IMR-90 (cell line): Measurements from ENCODE around the gene GNAT1. TPM values are rescaled to one million over a fixed set of nuclear protein-coding genes. Genes with fewer than 3 reads are reported as not detected.
"Not testable (repeated sequence)": the region's sequence is repeated elsewhere in the genome, so short reads cannot be mapped to it uniquely, and the experiment has no call there.

Source experiments
- ATAC-seq: fragments of 200-7000 bp; cut with Tn5 transposase; 2 replicates; pipeline ENCODE4 v1.9.1; 2020; ENCODE audit warnings: low read depth, mild to moderate bottlenecking, moderate library complexity
- BruUV-seq: library from RNA; stranded (reverse); fragments of 400-500 nt; replicated peaks from 2 replicates; lab custom pipeline; 2021; lab: Mats Ljungman, UMichigan
- CTCF ChIA-PET: fragments of 300-600 bp; formaldehyde crosslinking; extraction: SDS; loops from one replicate; lab custom pipeline; 2021; ENCODE audit warnings: antibody characterized with exemption; lab: Yijun Ruan, JAX
- POLR2A ChIA-PET: fragments of 300-600 bp; sonication (Branson Sonifier 250); formaldehyde crosslinking; loops from one replicate; lab custom pipeline; 2022; ENCODE audit warnings: antibody characterized with exemption; ENCODE audit not compliant: unreplicated experiment; lab: Charles Lee
- DNase-seq: peaks from one replicate; pipeline ENCODE4 v3.0.0; 2013
- H2AFZ ChIP-seq: replicated peaks from 2 replicates; pipeline ENCODE3; 2013; ENCODE audit warnings: low read length, mild to moderate bottlenecking; ENCODE audit not compliant: poor library complexity
- H2AK5ac ChIP-seq: 2 replicates; pipeline ENCODE4 v1.6.1; 2013; ENCODE audit warnings: low read depth, low read length, inconsistent platforms
- H2AK9ac ChIP-seq: replicated peaks from 2 replicates; pipeline ENCODE3; 2013; ENCODE audit warnings: mild to moderate bottlenecking, low read depth, low read length, moderate library complexity; ENCODE audit not compliant: poor library complexity
- H2BK120ac ChIP-seq: 2 replicates; pipeline ENCODE4 v1.6.1; 2013; ENCODE audit warnings: low read depth, low read length, inconsistent platforms
- H2BK15ac ChIP-seq: 3 replicates; pipeline ENCODE4 v1.6.1; 2013; ENCODE audit warnings: low read depth, low read length, inconsistent platforms
- H2BK20ac ChIP-seq: 2 replicates; pipeline ENCODE4 v1.6.1; 2013; ENCODE audit warnings: low read depth, mild to moderate bottlenecking, inconsistent platforms, low read length, moderate library complexity
- H2BK5ac ChIP-seq: 2 replicates; pipeline ENCODE4 v1.6.1; 2013; ENCODE audit warnings: mild to moderate bottlenecking, low read depth, low read length, inconsistent platforms; ENCODE audit not compliant: poor library complexity, severe bottlenecking
- H3K14ac ChIP-seq: replicated peaks from 2 replicates; pipeline ENCODE4 v1.6.1; 2013; ENCODE audit warnings: low read depth, low read length, inconsistent platforms
- H3K18ac ChIP-seq: 2 replicates; pipeline ENCODE4 v1.6.1; 2013; ENCODE audit warnings: low read depth, low read length, control low read depth
- H3K23ac ChIP-seq: 2 replicates; pipeline ENCODE4 v1.6.1; 2013; ENCODE audit warnings: low read depth, low read length, inconsistent platforms
- H3K27ac ChIP-seq: 2 replicates; pipeline ENCODE4 v1.5.1; 2013; ENCODE audit warnings: mild to moderate bottlenecking, control low read depth, low read length; ENCODE audit not compliant: insufficient read depth
- H3K27me3 ChIP-seq: 2 replicates; pipeline ENCODE4 v1.6.1; 2013; ENCODE audit warnings: low read length; ENCODE audit not compliant: control insufficient read depth, insufficient read depth
- H3K36me3 ChIP-seq: 2 replicates; pipeline ENCODE4 v1.6.1; 2013; ENCODE audit warnings: low read length, mixed read lengths; ENCODE audit not compliant: control insufficient read depth, insufficient read depth
- H3K4ac ChIP-seq: 2 replicates; pipeline ENCODE4 v1.6.1; 2013; ENCODE audit warnings: low read depth, low read length, inconsistent platforms
- H3K4me1 ChIP-seq: 2 replicates; pipeline ENCODE4 v1.6.1; 2013; ENCODE audit warnings: low read length, mixed read lengths; ENCODE audit not compliant: control insufficient read depth, insufficient read depth
- H3K4me2 ChIP-seq: 2 replicates; pipeline ENCODE4 v1.6.1; 2013; ENCODE audit warnings: low read depth, mild to moderate bottlenecking, control low read depth, low read length, moderate library complexity
- H3K4me3 ChIP-seq: 2 replicates; pipeline ENCODE4 v1.5.1; 2013; ENCODE audit warnings: low read depth, mild to moderate bottlenecking, control low read depth, low read length, moderate library complexity; ENCODE audit not compliant: insufficient read depth
- H3K56ac ChIP-seq: 2 replicates; pipeline ENCODE4 v1.6.1; 2013; ENCODE audit warnings: low read length, inconsistent platforms; ENCODE audit not compliant: insufficient read depth; ENCODE audit errors: extremely low read depth
- H3K79me1 ChIP-seq, 2 experiments: 2 replicates each; pipeline ENCODE4 v1.6.1; 2013; ENCODE audit warnings: low read length in 2 of 2, inconsistent platforms in 1 of 2, low read depth in 1 of 2
- H3K9ac ChIP-seq: 2 replicates; pipeline ENCODE4 v1.6.1; 2013; ENCODE audit warnings: low read depth, low read length, control low read depth
- H3K9me1 ChIP-seq: 2 replicates; pipeline ENCODE4 v1.6.1; 2013; ENCODE audit warnings: low read length, inconsistent platforms; ENCODE audit not compliant: insufficient read depth
- H3K9me3 ChIP-seq: 2 replicates; pipeline ENCODE4 v1.6.1; 2013; ENCODE audit warnings: low read length; ENCODE audit not compliant: control insufficient read depth, insufficient read depth
- H4K20me1 ChIP-seq: 2 replicates; pipeline ENCODE4 v1.6.1; 2013; ENCODE audit warnings: low read length, inconsistent platforms; ENCODE audit not compliant: insufficient read depth
- H4K5ac ChIP-seq: 2 replicates; pipeline ENCODE4 v1.6.1; 2013; ENCODE audit warnings: mild to moderate bottlenecking, low read depth, low read length, control low read depth
- H4K8ac ChIP-seq, 2 experiments: 2 replicates each; pipeline ENCODE4 v1.6.1; 2013; ENCODE audit warnings: low read depth in 2 of 2, low read length in 2 of 2, control low read depth in 1 of 2, inconsistent platforms in 1 of 2
- H4K91ac ChIP-seq: 2 replicates; pipeline ENCODE4 v1.6.1; 2013; ENCODE audit warnings: low read depth, low read length, inconsistent platforms; ENCODE audit not compliant: insufficient read depth
- CEBPB ChIP-seq: IDR thresholded peaks from 2 replicates; pipeline ENCODE4 v1.6.1; 2012; ENCODE audit warnings: low read depth, low read length, improper control_type of control experiment
- MAFK ChIP-seq: IDR thresholded peaks from 2 replicates; pipeline ENCODE4 v1.6.1; 2012; ENCODE audit warnings: low read depth, low read length, improper control_type of control experiment
- MAZ ChIP-seq: IDR thresholded peaks from 2 replicates; pipeline ENCODE4 v1.6.1; 2012; ENCODE audit warnings: low read depth, mild to moderate bottlenecking, low read length, improper control_type of control experiment, moderate library complexity, borderline replicate concordance
- RCOR1 ChIP-seq: IDR thresholded peaks from 2 replicates; pipeline ENCODE4 v1.6.1; 2012; ENCODE audit warnings: mild to moderate bottlenecking, low read length, improper control_type of control experiment; ENCODE audit not compliant: insufficient replicate concordance
- SMC3 ChIP-seq: fragments of 150-350 bp; IDR thresholded peaks from 2 replicates; pipeline ENCODE4 v1.6.1; 2016; ENCODE audit warnings: low read depth, mild to moderate bottlenecking, antibody characterized with exemption, low read length, moderate library complexity
- USF2 ChIP-seq: fragments of 150-350 bp; IDR thresholded peaks from 2 replicates; pipeline ENCODE4 v1.6.1; 2017; ENCODE audit warnings: mild to moderate bottlenecking, antibody characterized with exemption, low read length, low read depth
- WGBS, 2 experiments: methylation state at CpG; one replicate each; pipeline versions ENCODE4 v1.1.5 to v1.1.7; 2013; ENCODE audit warnings: missing lambda C conversion rate in 2 of 2; ENCODE audit not compliant: insufficient read length in 1 of 2; ENCODE audit errors: extremely low coverage in 2 of 2; 5-methylcytosine and 5-hydroxymethylcytosine counted together
- dilution Hi-C: fragments of 300-500 bp; cut with HindIII; formaldehyde crosslinking; loops from one replicate; pipeline ENCODE4 v1.14.3; 2018; ENCODE audit warnings: low sequenced_read_pairs; ENCODE audit not compliant: unreplicated experiment
- in situ Hi-C: fragments of 300-500 bp; cut with MboI; formaldehyde crosslinking; loops from 3 replicates; pipeline ENCODE4 v1.14.3; 2019; ENCODE audit warnings: low sequenced_read_pairs, inconsistent platforms, mixed read lengths
- intact Hi-C: fragments of 100-400 bp; cut with micrococcal nuclease; formaldehyde crosslinking; loops from 2 replicates; pipeline ENCODE4 v1.10.0; 2022
- polyA plus RNA-seq, 3 experiments: library from polyadenylated mRNA; depleted of rRNA; stranded (reverse); fragments of >200 nt; gene quantifications; 2 replicates each; pipeline ENCODE4 v1.2.3, GENCODE V29; 2012; ENCODE audit warnings: low replicate concordance in 1 of 3
- total RNA-seq: library from RNA; depleted of rRNA; stranded (reverse); fragments of >200 nt; gene quantifications from 2 replicates; pipeline ENCODE4 v1.2.3, GENCODE V29; 2012

The GNAT1 gene
- total and polyA plus RNA-seq, 2 of the 4 experiments (the other 2 are of a cell fraction), result not detected

GRCh38 chr3:50210510-50211367, 19.3 kb downstream of the GNAT1 start:
- in situ Hi-C loops, result no loop called here
- CTCF ChIA-PET, result interaction anchor here (1.2 kb wide), 1 partner anchor 36 kb away, joined by 4 read pairs; no protein-coding TSS in a partner anchor
- no TSS peak for BruUV-seq

GRCh38 chr3:50211368-50211717, 19.9 kb downstream of the GNAT1 start:
- ChIA-PET CTCF (interaction anchor here (1.2 kb wide), 1 partner anchor 35 kb away, joined by 4 read pairs; no protein-coding TSS in a partner anchor), POLR2A (interaction anchor here (0.6 kb wide), 1 partner anchor 54 kb away, joined by 3 read pairs; no protein-coding TSS in a partner anchor)
- H2AK9ac ChIP-seq, result peak overlapping the region; percentile 24
- H2BK5ac ChIP-seq, H3K4me1 ChIP-seq, H2AK5ac ChIP-seq, DNase-seq, H4K20me1 ChIP-seq, ATAC-seq, BruUV-seq, H4K8ac ChIP-seq, H4K5ac ChIP-seq, H3K23ac ChIP-seq, H2BK120ac ChIP-seq, H3K9me1 ChIP-seq, H3K9me3 ChIP-seq, H3K18ac ChIP-seq, H3K9ac ChIP-seq, H3K36me3 ChIP-seq, H3K27ac ChIP-seq, H2BK20ac ChIP-seq, intact Hi-C loops, H3K4ac ChIP-seq, H3K56ac ChIP-seq, H2BK15ac ChIP-seq, H3K14ac ChIP-seq, in situ Hi-C loops, H2AFZ ChIP-seq, H4K91ac ChIP-seq, H3K4me3 ChIP-seq, H3K79me1 ChIP-seq, dilution Hi-C loops, H3K4me2 ChIP-seq: not testable (repeated sequence)
- H3K27me3 ChIP-seq, result peaks cover 31% of the 10 kb centered on the region
- WGBS, 2 experiments, result 100% methylated on average over 1 of the region's 5 CpGs; no CpG with 5 or more reads in 1 of the 2 experiments

More at GRCh38 chr3:50210510-50211367, 19.3 kb downstream of the GNAT1 start:
- no peak overlapping the region for H2AK5ac ChIP-seq
- no peak overlapping the region for H3K4ac ChIP-seq
- H2BK15ac ChIP-seq, result no peak overlapping the region
- H3K4me2 ChIP-seq, result no peak overlapping the region
- no peak overlapping the region for H3K14ac ChIP-seq
- H4K8ac ChIP-seq, result no peak overlapping the region
- H3K9me1 ChIP-seq, result no peaks in the 10 kb centered on the region
- H3K36me3 ChIP-seq, result no peaks in the 10 kb centered on the region
- no peak overlapping the region for H2BK120ac ChIP-seq
- intact Hi-C loops, result no loop called here
- H3K79me1 ChIP-seq, result no peaks in the 10 kb centered on the region
- no peak for DNase-seq
- peaks cover 2% of the 10 kb centered on the region; the same call in 1 of the 2 replicates for H3K4me1 ChIP-seq
- no peak overlapping the region for H4K91ac ChIP-seq
- H3K56ac ChIP-seq, result no peak overlapping the region
- no peak for ATAC-seq
- H3K27ac ChIP-seq, result no peak overlapping the region
- H3K9ac ChIP-seq, result no peak overlapping the region
- no peak overlapping the region for H3K23ac ChIP-seq
- H3K27me3 ChIP-seq, result peaks cover 35% of the 10 kb centered on the region
- no peak overlapping the region for H3K18ac ChIP-seq
- POLR2A ChIA-PET, result interaction anchor here (0.6 kb wide), 1 partner anchor 54 kb away, joined by 3 read pairs; no protein-coding TSS in a partner anchor
- H3K9me3 ChIP-seq, result no peaks in the 10 kb centered on the region
- no peak for TF ChIP-seq CEBPB
- TF ChIP-seq RCOR1, result no peak
- no peak for TF ChIP-seq MAFK
- TF ChIP-seq USF2, result no peak
- no peak for TF ChIP-seq MAZ
- TF ChIP-seq SMC3, result no peak
- H2BK5ac ChIP-seq, result no peak overlapping the region
- H4K20me1 ChIP-seq, result no peaks in the 10 kb centered on the region; the same call in 1 of the 2 replicates
- H4K5ac ChIP-seq, result no peak overlapping the region
- H2AFZ ChIP-seq, result no peak overlapping the region
- H2BK20ac ChIP-seq, result no peak overlapping the region
- H3K4me3 ChIP-seq, result no peak overlapping the region
- 91% methylated on average over 10 of the region's 13 CpGs; no CpG with 5 or more reads in 1 of the 2 experiments for WGBS, 2 experiments
- dilution Hi-C loops, result no loop called here
- peak overlapping the region; percentile 24 for H2AK9ac ChIP-seq
